GM21515 (cell line): Measurements from ENCODE around the gene STPG1.

Source experiments
- ATAC-seq: cut with Tn5 transposase; IDR thresholded peaks from one replicate; pipeline ENCODE4 v1.9.1; 2021; ENCODE audit not compliant: unreplicated experiment

STPG1 gene

DNA sequence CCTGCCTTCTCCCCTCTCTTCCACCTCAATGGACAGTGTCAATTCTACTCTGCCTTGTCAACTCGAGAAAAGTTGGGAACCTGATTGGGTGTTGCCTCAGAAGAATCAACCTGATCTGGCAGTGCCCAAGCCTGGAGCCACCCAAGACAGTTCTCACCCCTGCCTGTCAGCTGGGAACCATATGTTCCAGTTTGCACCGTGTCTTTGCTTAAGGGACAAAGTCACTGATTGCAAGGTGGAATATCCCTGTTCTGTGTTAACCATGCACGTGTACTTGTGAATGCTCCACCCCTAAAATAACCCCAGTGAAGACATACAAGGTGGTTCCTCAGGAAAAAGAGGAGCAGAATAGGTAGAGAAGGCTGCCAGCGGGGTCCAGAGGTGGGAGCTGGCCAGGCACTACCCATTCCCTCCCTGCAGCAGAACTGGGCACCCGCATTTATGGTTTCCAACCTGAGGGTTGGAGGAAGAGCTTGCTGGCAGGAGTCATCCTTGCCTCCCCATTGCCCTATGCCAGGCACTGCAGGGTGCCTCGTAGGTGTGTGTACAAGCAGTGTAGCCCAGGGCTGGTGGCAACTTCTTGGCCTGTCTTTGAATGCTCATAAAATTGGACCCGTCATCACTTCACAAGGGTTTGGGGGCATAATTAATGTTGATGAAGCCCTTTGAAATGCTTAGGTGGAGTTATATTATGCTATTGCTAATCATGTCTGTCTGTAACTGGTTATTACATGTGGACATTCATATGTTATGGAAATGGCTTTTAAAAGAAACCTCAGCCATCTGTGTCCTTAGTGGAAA lies 13.4 kb upstream of the STPG1 start:
- no peak for ATAC-seq

DNA sequence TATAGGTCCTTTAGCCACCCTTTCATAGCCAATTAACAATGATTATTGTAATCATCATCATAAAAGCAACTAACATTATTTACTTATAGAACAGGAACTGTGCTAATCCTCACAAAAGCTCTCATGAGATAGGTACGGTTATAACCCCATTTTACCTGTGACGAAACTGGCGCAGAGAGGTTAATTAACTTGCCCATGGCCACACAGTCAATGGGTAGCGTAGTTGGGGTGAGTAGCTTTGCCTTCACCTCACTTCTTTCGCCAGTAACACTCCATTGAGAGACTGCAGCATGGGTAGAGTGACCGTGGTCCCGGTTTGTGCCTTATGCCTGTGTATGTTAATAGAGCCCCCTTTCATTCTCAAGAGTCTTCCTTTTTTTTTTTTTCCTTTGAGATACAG lies 12.3 kb upstream of the STPG1 start:
- ATAC-seq, result no peak

DNA sequence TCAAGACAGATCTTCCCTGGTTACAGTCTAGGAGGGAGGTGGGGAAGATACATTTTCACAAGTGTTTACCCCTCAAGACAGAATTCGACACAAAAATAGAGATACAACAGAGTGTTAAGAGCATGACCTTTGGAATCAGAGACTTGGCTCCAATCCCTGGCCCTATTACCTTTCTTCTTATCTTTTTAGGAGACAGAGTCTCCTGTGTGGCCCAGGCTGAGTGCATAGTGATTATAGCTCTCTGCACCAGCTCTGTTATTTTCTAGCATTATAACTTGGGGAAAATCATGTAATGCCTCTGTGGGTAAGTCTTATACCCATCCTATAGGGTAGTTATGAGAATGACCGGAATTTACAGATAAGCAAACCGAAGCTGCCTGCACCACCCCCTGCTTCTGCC lies 11.9 kb upstream of the STPG1 start:
- ATAC-seq, result no peak

DNA sequence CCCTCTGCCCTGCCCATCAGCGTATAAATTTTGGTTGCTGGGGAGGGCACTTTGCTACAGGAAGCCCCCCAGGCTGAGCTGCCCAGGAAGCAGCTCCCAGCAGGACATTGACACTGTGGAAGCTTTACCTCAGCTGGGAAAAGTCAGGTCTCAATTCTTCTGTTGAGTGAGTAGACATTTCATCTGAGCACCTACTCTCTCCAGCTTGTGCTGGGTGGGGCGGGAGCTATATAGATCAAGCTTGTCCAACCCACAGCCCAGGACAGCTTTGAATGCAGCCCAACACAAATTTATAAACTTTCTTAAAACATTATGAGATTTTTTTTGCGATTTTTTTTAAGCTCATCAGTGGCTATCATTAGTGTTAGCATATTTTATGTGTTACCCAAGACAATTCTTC lies 11.4 kb upstream of the STPG1 start:
- no peak for ATAC-seq

DNA sequence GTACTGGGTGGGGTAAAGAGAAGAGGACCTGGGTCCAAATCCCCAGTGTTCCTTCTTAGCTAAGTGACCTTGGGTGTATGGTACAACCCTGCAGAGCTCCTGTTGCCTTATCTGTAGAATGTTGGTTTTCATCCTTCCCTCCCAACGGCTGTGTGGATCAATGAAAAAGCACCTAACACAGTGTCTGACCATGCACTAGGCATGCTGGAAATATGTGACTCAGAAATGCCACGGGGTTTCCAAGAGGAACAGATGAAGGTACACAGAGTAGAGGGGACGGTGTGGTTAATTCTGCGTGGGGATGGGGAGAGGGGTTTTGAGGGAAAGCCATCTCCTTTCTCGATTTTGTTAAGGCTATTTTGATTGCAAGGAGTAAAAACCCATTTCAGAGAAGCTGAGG lies 10.6 kb upstream of the STPG1 start:
- ATAC-seq, result no peak

DNA sequence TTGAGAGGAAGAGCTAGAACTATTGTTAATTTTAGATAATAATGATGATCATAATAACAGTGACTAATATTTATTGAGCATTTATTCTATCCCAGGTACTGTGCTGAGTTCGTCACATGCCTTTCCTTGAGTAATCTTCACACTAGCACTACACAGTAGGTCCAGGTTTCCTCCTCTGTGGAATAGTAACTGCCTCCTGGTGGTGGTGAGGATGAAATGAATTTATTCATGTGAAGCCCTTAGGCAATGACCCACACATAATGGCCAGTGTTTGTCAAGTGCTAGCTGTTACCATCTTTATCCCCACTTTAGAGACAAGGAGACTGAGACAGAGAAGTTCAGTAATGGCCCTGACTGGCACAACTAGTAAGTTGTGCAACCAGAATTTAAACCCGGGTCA lies 7.9 kb upstream of the STPG1 start:
- ATAC-seq, result no peak

DNA sequence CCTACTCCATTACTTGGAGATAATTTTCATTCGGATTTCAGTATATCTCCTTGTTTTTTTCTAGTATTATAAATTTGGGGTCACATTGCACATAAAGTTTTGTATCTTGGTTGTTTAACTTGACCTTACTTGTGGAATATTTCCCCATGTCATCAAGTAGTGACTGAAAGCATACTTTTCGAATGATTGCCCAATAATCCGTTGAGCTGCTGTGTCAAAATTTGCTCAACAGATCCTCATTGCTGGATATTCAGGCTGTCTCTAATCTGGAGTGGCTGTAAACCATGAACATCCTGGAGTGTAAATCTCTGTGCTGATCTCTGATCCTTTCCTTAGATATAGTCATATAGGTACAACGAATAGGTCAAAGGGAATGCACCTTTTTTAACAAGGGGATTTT lies 7.0 kb upstream of the STPG1 start:
- no peak for ATAC-seq

DNA sequence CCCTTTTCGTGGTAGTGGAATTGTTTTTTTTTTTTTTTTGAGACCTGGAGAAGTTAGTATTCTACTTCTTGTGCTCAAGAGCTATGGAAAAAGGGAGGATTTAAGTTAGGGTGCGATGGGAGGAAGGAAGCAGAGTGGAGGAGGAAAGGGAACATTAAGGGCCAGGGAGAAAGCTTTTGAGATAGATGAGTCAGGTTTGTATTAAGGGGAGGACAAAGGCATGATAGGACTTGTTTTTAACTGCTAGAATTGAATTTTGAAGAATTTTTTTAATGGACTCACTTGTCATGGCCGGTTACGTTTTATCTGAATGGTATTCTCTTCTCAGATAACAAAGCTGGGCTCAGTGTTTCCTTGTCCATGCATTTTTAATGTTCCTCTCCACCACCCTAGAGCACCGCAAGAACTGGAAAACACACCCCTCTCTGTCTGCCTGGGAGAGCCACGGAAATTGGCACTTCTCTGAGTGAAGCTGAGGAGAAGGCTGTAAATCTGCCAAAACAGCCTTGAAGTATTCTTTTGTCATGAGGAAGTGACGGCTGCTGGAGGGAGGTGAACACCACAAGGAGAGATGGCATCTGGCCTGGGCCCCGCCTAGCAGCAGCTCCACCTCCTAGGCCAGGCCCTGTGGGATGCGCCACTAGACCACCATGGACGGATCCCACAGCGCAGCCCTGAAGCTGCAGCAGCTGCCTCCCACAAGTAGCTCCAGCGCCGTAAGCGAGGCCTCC lies 5.5 kb upstream of the STPG1 start:
- no peak for ATAC-seq

DNA sequence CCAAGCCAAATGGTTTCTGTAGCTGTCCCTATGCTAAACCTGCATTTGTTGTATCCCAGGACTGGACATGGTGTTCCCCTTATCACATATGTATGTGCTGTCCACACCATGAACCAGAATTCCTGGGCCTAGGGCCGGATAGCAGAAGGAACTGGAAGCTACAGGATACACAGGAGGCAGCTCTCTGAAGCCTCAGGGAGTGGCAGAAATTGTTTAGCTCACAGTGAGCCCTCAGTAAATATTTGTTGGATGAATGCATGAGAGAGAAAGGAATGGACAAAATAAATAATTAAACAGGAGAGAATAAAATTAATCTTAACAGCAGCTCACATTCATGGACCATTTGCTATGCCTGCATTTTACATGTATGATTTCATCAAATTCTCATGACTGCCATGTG lies 4.1 kb upstream of the STPG1 start:
- ATAC-seq, result no peak

DNA sequence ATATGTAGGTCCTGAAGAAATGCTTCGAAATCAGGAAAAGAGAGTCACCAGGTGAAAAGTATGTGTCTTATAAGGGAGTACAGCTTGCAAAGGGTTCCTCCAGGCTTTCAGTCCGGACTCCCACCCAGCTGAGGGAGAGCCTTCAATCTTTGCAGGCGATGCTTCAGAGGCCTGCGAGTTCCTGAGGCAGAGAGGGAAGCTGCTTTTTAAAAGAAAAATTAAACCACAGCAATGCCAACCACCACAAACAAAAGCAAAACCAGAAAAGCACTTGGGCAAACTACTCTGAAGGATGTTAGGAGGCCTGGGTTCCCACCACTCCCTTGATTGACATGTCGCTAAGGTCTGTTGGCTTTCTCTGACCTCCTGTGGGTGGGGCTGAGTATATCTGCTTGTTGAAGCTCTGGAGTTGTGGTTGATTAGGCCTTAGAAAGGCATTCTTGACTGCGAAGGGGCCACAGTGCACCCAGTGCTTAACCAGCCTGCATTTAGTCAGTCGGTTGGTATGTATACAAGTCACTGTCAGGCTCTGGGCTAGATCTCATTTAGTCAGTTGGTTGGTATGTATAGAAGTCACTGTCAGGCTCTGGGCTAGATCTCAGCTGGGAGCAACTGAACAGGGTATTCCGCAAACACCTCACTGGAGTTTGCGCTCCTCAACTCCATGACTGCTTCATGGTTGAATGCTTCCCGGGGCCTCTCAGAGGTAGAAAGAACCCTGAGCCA lies 3.2 kb upstream of the STPG1 start:
- ATAC-seq, result no peak

DNA sequence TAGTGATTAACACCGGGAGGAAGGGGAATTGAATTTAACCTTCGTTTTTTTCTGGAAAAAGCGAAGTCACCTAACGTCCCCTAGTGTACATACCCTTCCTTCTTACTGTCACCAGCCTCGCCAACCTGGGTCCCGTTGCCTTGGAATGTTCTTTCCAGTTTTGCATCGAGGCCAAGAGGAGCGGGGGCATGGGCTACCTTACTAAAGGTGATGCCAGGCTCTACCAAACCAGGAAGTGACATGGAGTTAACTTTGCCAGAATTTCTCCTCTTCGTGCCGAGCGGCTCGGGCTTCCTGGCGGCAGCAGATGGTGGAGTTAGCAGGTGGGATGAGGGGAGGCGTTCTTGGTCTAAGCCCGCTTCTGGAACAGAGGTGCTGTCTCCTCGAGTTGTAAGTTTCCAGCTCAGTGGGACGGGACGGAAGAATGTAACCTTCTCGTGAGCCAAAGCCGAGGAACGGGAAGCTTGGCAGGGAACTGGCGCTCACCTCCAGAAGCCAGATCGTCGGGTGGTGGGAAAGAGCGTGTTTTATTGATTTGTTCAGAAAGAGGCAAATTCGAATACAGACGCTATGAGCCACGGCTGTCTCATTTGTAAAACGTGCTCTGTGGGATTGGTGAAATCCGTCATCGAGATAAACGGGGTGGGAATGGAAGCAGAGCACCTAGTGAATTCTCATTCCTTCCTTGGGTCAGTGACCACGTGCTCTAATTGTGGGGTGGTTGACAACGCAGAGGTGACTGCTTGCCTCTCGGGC lies 2.5 kb upstream of the STPG1 start:
- no peak for ATAC-seq

DNA sequence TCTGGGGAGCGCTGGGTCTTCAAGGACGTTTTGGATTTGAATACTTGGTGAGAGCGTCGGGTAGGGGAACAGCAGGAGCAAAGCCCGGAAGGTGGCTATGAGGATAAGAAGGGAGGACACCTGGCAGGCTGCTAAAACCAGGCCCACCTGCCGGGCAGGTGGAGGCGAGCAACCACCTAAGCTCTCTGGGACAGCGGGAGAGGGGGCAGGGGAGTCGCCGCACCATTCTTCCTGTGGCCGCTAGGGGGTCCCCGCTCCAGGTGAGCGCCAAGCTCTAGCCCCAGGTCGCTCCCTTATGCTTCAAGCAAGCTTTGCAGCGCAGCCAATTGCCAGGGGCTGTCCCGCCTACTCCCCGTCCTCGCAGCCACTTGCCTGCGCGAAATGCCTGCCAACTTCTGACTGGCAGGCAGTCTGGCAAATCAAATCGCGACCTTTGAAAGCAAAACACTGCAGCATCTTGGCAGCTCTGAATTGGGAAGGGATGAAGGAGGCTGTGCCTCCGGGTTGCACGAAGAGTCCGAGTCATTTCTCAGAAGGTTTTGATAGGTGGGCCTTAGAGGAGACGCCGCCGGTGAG lies 1.8 kb upstream of the STPG1 start, which contains the start of gene NIPAL3:
Gene NIPAL3 (plus strand): TSS at position 469 of the 576 bp plus-strand sequence. CDS start 3,746 bp downstream, outside the sequence.
- peak; percentile 91 for ATAC-seq

DNA sequence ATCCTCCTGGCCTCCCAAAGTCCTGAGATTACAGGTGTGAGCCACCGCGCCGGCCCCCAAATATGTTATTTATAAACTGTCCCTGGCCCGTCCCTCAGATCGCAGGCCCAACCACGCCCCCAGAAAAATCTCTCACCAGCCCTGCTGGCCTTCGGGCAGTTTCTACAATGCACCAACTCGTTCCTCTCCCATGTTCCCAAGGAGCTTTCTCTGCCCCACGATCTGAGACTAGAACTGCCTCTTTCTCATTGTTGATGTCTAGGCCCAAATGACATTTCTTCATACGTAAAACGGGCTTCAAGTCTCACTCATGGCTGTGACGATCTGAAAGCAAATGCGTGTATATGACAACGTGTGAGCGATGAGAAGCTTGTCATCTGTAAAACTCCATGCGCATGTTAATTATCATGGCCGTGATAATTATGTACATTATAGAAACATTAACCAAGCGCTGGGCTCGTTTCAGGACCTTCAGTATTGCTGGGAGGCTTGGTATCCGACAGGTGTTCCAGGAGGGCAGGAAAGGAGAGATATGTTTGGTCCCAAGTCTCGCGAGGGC lies 1.3 kb upstream of the STPG1 start:
- ATAC-seq, result no peak

DNA sequence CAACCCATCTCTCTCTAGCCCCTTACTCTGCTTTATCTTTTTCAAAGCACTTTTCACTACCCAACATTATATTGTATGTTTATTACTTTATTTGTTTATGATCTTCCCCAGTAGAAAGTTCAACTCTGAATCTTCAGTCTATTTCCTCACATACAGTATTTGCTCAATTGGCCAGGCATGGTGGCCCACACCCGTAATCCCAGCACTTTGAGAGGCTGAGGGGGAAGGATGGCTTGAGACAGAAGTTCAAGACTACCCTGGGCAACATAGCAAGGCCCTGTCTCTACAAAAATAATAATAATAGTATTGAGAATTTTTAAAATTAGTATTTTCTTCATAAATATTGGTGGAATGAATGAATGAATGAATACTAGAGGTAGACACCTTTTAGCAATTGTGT lies 1.2 kb downstream of the STPG1 start:
- no peak for ATAC-seq

DNA sequence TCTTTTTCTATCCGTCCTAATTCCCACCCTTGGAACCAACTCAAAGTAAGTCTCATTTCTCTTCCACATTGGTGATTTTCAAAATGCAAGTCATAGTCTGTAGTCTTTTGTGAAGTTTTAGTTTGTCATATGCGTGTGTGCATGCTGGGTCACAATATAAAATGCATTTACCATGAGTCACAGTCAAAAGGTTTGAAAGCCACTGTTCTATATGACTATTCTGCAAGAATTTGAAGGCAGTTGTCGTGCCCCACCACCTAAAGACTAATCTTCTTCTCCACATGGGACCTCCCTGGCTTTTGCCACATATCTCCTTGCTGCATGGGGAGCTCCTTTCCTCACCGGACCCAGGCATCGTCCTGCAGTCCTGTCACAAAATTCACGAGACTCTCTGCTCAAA lies 1.6 kb downstream of the STPG1 start:
- no peak for ATAC-seq

DNA sequence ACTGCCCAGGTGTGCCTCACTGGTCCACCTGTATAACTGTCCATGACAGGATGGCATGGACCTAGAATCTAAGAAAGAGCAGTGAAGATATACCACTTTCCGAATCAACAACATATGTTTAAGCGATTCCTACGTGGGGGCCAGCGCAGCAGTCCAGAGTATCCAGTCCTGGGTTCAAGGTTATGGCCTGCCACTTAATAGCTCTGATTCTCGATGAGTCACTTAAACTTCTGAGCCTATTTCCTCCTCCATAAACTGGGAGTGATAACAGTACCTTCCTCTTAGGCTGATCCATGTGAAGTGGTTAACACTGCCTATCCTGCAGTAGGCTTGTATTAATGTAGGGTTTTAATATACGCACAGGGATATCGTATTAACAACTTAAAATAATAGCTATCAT lies 2.8 kb downstream of the STPG1 start:
- ATAC-seq, result no peak

DNA sequence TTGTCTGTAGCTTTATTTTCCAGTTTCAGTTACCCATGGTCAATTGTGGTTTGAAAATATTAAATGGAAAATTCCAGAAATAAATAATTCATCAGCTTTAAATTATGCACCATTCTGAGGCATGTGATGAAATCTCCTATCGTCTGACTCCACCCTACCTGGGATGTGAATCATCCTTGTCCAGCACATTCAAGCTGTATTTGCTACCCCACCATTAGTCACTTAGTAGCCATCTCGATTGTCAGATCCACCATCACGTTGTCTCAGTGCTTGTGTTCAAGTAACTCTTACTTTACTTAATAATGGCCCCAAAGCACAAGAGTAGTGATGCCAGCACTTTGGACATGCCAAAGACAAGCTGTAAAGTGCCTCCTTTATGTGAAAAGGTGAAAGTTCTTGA lies 4.0 kb downstream of the STPG1 start:
- ATAC-seq, result no peak

DNA sequence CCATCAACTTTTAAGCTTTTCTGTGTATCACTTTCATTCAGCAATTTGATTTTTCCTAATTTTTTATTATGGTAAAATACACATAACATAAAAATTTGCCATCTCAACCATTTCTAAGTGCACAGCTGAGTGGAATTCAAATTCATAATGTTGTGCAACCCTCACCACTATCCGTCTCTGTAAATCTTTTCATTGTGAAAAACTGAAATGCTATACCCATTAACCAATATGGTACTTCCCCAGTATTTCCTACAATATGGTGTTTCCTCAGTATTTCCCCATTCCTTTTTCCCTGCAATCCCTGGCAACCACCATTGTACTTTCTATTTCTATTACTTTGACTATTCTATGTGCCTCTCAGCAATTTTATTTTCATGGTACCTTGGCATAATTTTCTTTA lies 6.8 kb downstream of the STPG1 start:
- no peak for ATAC-seq

DNA sequence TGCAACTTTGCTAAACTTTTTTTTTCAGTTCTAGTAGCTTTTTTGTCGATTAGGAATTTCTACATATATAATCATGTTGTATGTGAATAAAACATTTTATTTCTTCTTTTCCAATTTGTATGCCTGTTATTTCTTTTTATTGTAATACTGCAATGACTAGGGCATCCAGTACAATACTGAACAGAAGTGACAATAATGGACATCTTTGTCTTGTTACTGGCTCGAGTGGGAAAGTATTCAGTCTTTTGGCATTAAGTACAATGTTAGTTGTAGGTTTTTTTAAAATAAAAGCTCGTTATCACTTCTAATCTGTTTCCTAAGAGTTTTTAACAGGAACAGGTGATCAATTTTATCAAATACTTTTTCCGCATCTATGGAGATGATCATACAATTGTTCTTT lies 9.8 kb downstream of the STPG1 start:
- ATAC-seq, result no peak

DNA sequence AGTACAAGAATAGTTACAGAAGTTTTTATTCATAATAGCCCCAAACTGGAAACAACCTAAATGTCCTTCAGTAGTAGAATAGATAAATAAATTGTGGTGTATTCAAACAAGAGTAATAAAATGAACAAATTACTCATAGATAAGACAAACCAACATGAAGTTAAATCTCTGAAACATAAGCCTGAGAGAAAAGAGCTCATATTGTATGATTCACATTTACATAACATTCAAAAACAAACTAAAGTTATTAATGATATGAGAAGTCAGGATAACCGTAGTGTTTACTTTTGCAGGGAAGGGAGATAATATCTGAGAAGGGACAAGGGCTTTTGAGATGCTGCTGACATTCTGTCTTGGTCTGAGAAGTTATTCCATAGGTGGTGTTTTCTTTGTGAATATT lies 13.5 kb downstream of the STPG1 start:
- ATAC-seq, result no peak

DNA sequence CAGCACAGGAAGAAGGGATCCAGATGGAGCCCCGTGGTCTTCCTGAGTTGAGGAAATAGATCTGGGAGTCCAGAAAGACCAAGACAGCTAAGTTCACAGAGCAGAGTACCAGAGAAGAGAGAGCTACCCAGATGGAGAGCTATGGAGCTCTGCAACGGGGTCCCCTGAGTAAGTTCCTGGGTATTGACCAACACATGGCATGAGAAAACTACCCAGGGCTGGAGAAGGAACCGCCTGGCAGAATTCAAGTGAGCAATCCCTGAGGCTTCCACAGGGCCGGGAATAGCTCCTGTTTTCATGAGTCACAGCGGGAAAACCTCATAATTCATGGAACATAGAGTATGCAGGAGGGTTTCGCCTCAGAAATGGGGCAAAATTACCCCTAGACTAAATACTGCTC lies 19.7 kb downstream of the STPG1 start:
- ATAC-seq, result no peak
